SU-DHL-6 (cell line): Measurements from ENCODE around the gene CLEC16A.
A peak's percentile ranks its signal among the peaks of the same experiment; 100 is the strongest.

ENCODE experiments used
- H2AFZ ChIP-seq: fragments of 200-600 bp; sonication (generic); 2 replicates; pipeline ENCODE4 v1.6.1; 2014; ENCODE audit warnings: low read depth, mild to moderate bottlenecking, moderate library complexity, mixed read lengths, antibody characterized with exemption, low read length; ENCODE audit not compliant: severe bottlenecking
- H3F3A ChIP-seq: fragments of 200-600 bp; shearing (Covaris generic); 2 replicates; pipeline ENCODE4 v1.6.0; 2016; ENCODE audit warnings: antibody characterized with exemption, mild to moderate bottlenecking; ENCODE audit not compliant: insufficient read depth
- H3K27ac ChIP-seq: fragments of 200-600 bp; sonication (generic); 2 replicates; pipeline ENCODE4 v1.5.1; 2016; ENCODE audit warnings: low read depth, mild to moderate bottlenecking, low read length, moderate library complexity, mixed read lengths
- H3K27me3 ChIP-seq: fragments of 200-600 bp; sonication (generic), shearing (Covaris generic); 2 replicates; pipeline ENCODE4 v1.6.0; 2014; ENCODE audit warnings: mild to moderate bottlenecking, low read length
- H3K36me3 ChIP-seq: fragments of 200-600 bp; sonication (generic); 2 replicates; pipeline ENCODE4 v1.6.1; 2014; ENCODE audit warnings: mild to moderate bottlenecking, low read length, mixed read lengths
- H3K4me2 ChIP-seq: fragments of 300-600, 200-600 bp; shearing (Covaris generic), sonication (generic); 2 replicates; pipeline ENCODE4 v1.6.0; 2014; ENCODE audit warnings: low read length, low read depth, mild to moderate bottlenecking; ENCODE audit not compliant: poor library complexity, severe bottlenecking
- H3K4me3 ChIP-seq: fragments of 200-600 bp; sonication (generic); 2 replicates; pipeline ENCODE4 v1.5.1; 2014; ENCODE audit warnings: antibody characterized with exemption, low read length, mild to moderate bottlenecking, mixed read lengths; ENCODE audit not compliant: insufficient read depth, poor library complexity, severe bottlenecking
- H3K79me2 ChIP-seq: fragments of 200-600 bp; sonication (generic); 2 replicates; pipeline ENCODE4 v1.6.1; 2014; ENCODE audit warnings: mild to moderate bottlenecking, low read length, moderate library complexity; ENCODE audit not compliant: insufficient read depth
- H3K9ac ChIP-seq: fragments of 200-600 bp; sonication (generic); 2 replicates; pipeline ENCODE4 v1.7.0; 2014; ENCODE audit warnings: mild to moderate bottlenecking, low read length
- H3K9me2 ChIP-seq: fragments of 200-600 bp; sonication (generic); replicated peaks from 2 replicates; pipeline ENCODE4 v1.6.1; 2014; ENCODE audit warnings: low read length; ENCODE audit not compliant: insufficient read depth
- H3K9me3 ChIP-seq: fragments of 200-600 bp; sonication (generic); 2 replicates; pipeline ENCODE4 v1.6.1; 2014; ENCODE audit warnings: low read length, mixed read lengths; ENCODE audit not compliant: insufficient read depth
- H4K20me1 ChIP-seq: fragments of 200-600 bp; sonication (generic); 2 replicates; pipeline ENCODE4 v1.6.1; 2014; ENCODE audit warnings: low read depth, mild to moderate bottlenecking, antibody characterized with exemption, low read length, moderate library complexity, mixed read lengths
- EZH2phosphoT487 ChIP-seq: fragments of 200-600 bp; sonication (generic), shearing (Covaris generic); conservative IDR thresholded peaks from 2 replicates; pipeline ENCODE4 v1.6.1; 2018; ENCODE audit warnings: mild to moderate bottlenecking, antibody characterized with exemption, low read length, moderate library complexity, mixed read lengths
- TF ChIP-seq, protein P1 (sequence below): fragments of 200-600 bp; sonication (generic); IDR thresholded peaks from one replicate; pipeline ENCODE4 v1.5.1; 2017; ENCODE audit warnings: antibody characterized with exemption, mild to moderate bottlenecking, low read length, moderate library complexity; ENCODE audit not compliant: insufficient read depth, poor library complexity, severe bottlenecking

The CLEC16A gene

GRCh38 chr16:10987361-10988163 lies 43.2 kb downstream of the CLEC16A start:
- TF ChIP-seq, protein P1, sequence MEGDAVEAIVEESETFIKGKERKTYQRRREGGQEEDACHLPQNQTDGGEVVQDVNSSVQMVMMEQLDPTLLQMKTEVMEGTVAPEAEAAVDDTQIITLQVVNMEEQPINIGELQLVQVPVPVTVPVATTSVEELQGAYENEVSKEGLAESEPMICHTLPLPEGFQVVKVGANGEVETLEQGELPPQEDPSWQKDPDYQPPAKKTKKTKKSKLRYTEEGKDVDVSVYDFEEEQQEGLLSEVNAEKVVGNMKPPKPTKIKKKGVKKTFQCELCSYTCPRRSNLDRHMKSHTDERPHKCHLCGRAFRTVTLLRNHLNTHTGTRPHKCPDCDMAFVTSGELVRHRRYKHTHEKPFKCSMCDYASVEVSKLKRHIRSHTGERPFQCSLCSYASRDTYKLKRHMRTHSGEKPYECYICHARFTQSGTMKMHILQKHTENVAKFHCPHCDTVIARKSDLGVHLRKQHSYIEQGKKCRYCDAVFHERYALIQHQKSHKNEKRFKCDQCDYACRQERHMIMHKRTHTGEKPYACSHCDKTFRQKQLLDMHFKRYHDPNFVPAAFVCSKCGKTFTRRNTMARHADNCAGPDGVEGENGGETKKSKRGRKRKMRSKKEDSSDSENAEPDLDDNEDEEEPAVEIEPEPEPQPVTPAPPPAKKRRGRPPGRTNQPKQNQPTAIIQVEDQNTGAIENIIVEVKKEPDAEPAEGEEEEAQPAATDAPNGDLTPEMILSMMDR, result no peak
- TF ChIP-seq EZH2phosphoT487, result no peak
- Histone ChIP-seq H3K36me3 (no peaks in the 10 kb centered on the region), H3K79me2 (no peaks in the 10 kb centered on the region), H3K27me3 (no peaks in the 10 kb centered on the region), H3K9ac (no peak overlapping the region), H4K20me1 (no peaks in the 10 kb centered on the region), H3K9me2 (no peaks in the 10 kb centered on the region), H3K4me3 (no peak overlapping the region), H3K4me2 (no peak overlapping the region), H3K27ac (no peak overlapping the region), H3F3A (no peaks in the 10 kb centered on the region), H2AFZ (no peak overlapping the region), H3K9me3 (no peaks in the 10 kb centered on the region)

- no peaks in the 10 kb centered on the region for H3K36me3 ChIP-seq
- no peak overlapping the region for H3K4me3 ChIP-seq
- no peaks in the 10 kb centered on the region for H3F3A ChIP-seq
- no peaks in the 10 kb centered on the region for H3K9me3 ChIP-seq
- no peak overlapping the region for H2AFZ ChIP-seq
- no peak overlapping the region for H3K9ac ChIP-seq
- H3K27me3 ChIP-seq, result no peaks in the 10 kb centered on the region
- H3K4me2 ChIP-seq, result no peak overlapping the region
- H3K9me2 ChIP-seq, result no peaks in the 10 kb centered on the region
- TF ChIP-seq EZH2phosphoT487, result no peak
- TF ChIP-seq, protein P1, result peak; percentile 31
- H3K79me2 ChIP-seq, result no peaks in the 10 kb centered on the region
- no peak overlapping the region for H3K27ac ChIP-seq
- no peaks in the 10 kb centered on the region for H4K20me1 ChIP-seq
These were observed 43.9 kb downstream of the CLEC16A start for GRCh38 chr16:10988164-10988803.

DNA sequence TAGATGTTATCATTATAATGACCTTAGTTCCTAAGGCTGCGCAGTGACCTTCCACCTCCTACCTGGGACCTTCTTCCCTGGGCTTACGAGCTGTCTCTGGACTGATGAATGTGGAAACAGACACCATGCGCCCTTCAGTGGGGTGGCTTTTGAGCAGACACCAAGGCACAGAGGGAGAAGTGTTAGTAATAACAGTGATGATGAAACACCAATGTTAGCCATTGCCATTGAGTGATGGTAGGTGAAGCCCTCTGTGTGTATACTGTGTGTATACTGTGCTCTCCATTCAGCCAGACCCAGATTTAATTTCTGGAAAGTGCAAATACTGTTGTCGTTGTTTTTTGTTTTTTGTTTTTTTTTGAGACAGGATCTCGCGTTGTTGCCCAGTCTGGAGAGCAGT lies 44.5 kb downstream of the CLEC16A start:
- no peak for TF ChIP-seq EZH2phosphoT487
- TF ChIP-seq, protein P1, result peak; percentile 7
- Histone ChIP-seq H3K4me3 (no peak overlapping the region), H3K79me2 (no peaks in the 10 kb centered on the region), H3K9me3 (no peaks in the 10 kb centered on the region), H3K4me2 (no peak overlapping the region), H2AFZ (no peak overlapping the region), H3K27me3 (no peaks in the 10 kb centered on the region), H3K36me3 (no peaks in the 10 kb centered on the region), H3F3A (no peaks in the 10 kb centered on the region), H3K9me2 (no peaks in the 10 kb centered on the region), H3K27ac (no peak overlapping the region), H3K9ac (no peak overlapping the region), H4K20me1 (no peaks in the 10 kb centered on the region)
